Keratinocyte (primary cell): Measurements from ENCODE around the gene PRKCH. TPM values are rescaled to one million over a fixed set of nuclear protein-coding genes. Genes with fewer than 3 reads are reported as not detected.

Experiments used
- DNase-seq: peaks from one replicate; pipeline ENCODE4 v3.0.0-alpha.2; 2011; ENCODE audit warnings: low read depth, missing footprints, low spot score
- FAIRE-seq: peaks from 2 replicates; lab custom pipeline; 2011; peaks lifted over from hg19 to GRCh38; lab: Jason Lieb, UNC
- H2AFZ ChIP-seq: 2 replicates; pipeline ENCODE4 v1.6.0; 2012; ENCODE audit warnings: low read length, control low read depth, inconsistent platforms; ENCODE audit not compliant: control insufficient read depth
- H3K27ac ChIP-seq: 2 replicates; pipeline ENCODE4 v1.5.1; 2011; ENCODE audit warnings: low read length; ENCODE audit not compliant: control insufficient read depth, insufficient read depth
- H3K27me3 ChIP-seq: 3 replicates; pipeline ENCODE4 v1.6.0; 2011; ENCODE audit warnings: low read length; ENCODE audit not compliant: control insufficient read depth, insufficient read depth; ENCODE audit errors: extremely low read depth
- H3K36me3 ChIP-seq, 2 experiments: 2 replicates in 1 of 2; 3 replicates in 1 of 2; pipeline ENCODE4 v1.5.1; 2011; ENCODE audit warnings: low read length in 2 of 2, mild to moderate bottlenecking in 1 of 2; ENCODE audit not compliant: control insufficient read depth in 2 of 2, insufficient read depth in 2 of 2; ENCODE audit errors: extremely low read depth in 1 of 2
- H3K4me1 ChIP-seq: 3 replicates; pipeline ENCODE4 v1.5.1; 2011; ENCODE audit warnings: low read length; ENCODE audit not compliant: control insufficient read depth, insufficient read depth; ENCODE audit errors: extremely low read depth
- H3K4me2 ChIP-seq: 3 replicates; pipeline ENCODE4 v1.6.0; 2011; ENCODE audit warnings: low read depth, low read length; ENCODE audit not compliant: control insufficient read depth, insufficient read depth; ENCODE audit errors: extremely low read depth
- H3K4me3 ChIP-seq, 3 experiments: fragments of 200-600 bp in 1 of 3; sonication (generic) in 1 of 3; 2 replicates in 2 of 3; 3 replicates in 1 of 3; pipeline ENCODE4 v1.5.1; 2011 to 2016; ENCODE audit warnings: low read length in 3 of 3, mild to moderate bottlenecking in 3 of 3, control low read depth in 2 of 3, inconsistent platforms in 1 of 3, low read depth in 1 of 3, mixed read lengths in 1 of 3, mixed run types in 1 of 3, moderate library complexity in 1 of 3; ENCODE audit not compliant: control insufficient read depth in 2 of 3, insufficient read depth in 2 of 3; ENCODE audit errors: extremely low read depth in 1 of 3
- H3K79me2 ChIP-seq: 2 replicates; pipeline ENCODE4 v1.6.0; 2012; ENCODE audit warnings: low read length; ENCODE audit not compliant: control insufficient read depth, insufficient read depth
- H3K9ac ChIP-seq: 3 replicates; pipeline ENCODE4 v1.6.0; 2011; ENCODE audit warnings: low read length; ENCODE audit not compliant: control insufficient read depth, insufficient read depth; ENCODE audit errors: extremely low read depth
- H3K9me1 ChIP-seq: 3 replicates; pipeline ENCODE4 v1.6.0; 2011; ENCODE audit warnings: low read length; ENCODE audit not compliant: control insufficient read depth, insufficient read depth; ENCODE audit errors: extremely low read depth
- H3K9me3 ChIP-seq: 2 replicates; pipeline ENCODE4 v1.5.1; 2012; ENCODE audit warnings: low read depth, low read length; ENCODE audit not compliant: control insufficient read depth
- H4K20me1 ChIP-seq: 3 replicates; pipeline ENCODE4 v1.6.0; 2011; ENCODE audit warnings: low read length; ENCODE audit not compliant: control insufficient read depth, insufficient read depth; ENCODE audit errors: extremely low read depth
- CTCF ChIP-seq, 3 experiments: IDR thresholded peaks in 1 of 3; conservative IDR thresholded peaks in 1 of 3; optimal IDR thresholded peaks in 1 of 3; 2 replicates in 2 of 3; 3 replicates in 1 of 3; pipeline versions ENCODE3 to v1.5.1; 2011; ENCODE audit warnings: low read length in 3 of 3, mild to moderate bottlenecking in 3 of 3, moderate library complexity in 2 of 3, control low read depth in 1 of 3, inconsistent platforms in 1 of 3; ENCODE audit not compliant: insufficient read depth in 2 of 3; ENCODE audit errors: extremely low read depth in 1 of 3
- EZH2 ChIP-seq: IDR thresholded peaks from one replicate; pipeline ENCODE4 v1.6.1; 2012; ENCODE audit warnings: inconsistent platforms, mild to moderate bottlenecking, low read length, moderate library complexity
- dilution Hi-C: fragments of 300-500 bp; cut with MboI; formaldehyde crosslinking; loops from one replicate; pipeline ENCODE4 v1.7.0; 2020; ENCODE audit warnings: low sequenced_read_pairs; ENCODE audit not compliant: extremely low pct_ligation_motif_present
- polyA plus RNA-seq, 5 experiments: library from polyadenylated mRNA; depleted of rRNA in 3 of 5; stranded (reverse) in 3 of 5; stranded (forward) in 1 of 5; unstranded in 1 of 5; fragments of >200 nt; gene quantifications; 1 replicate in 1 of 5; 2 replicates in 3 of 5; 3 replicates in 1 of 5; pipeline versions ENCODE4 v1.2.1 to v1.2.3, GENCODE V29; 2011 to 2012; ENCODE audit warnings: missing spikeins in 2 of 5, low read depth in 1 of 5, low replicate concordance in 1 of 5

The PRKCH gene
- polyA plus RNA-seq, 1 donor (not counting 4 experiments of a cell fraction or from before 2014, with no cell fraction given) = 13.7 TPM

GRCh38 chr14:61341275-61342206, 20.2 kb downstream of the PRKCH start:
- Histone ChIP-seq H3K9ac (no peak overlapping the region), H3K4me1 (peaks cover 32% of the 10 kb centered on the region), H3K79me2 (peaks cover 20% of the 10 kb centered on the region), H3K9me1 (no peaks in the 10 kb centered on the region), H3K27me3 (no peaks in the 10 kb centered on the region), H3K4me2 (peak overlapping the region; percentile 20), H3K9me3 (no peaks in the 10 kb centered on the region), H3K4me3 (no peak overlapping the region), H2AFZ (no peak overlapping the region), H3K36me3 (peaks cover 0 to 3% of the 10 kb centered on the region in 2 experiments), H4K20me1 (no peaks in the 10 kb centered on the region), H3K27ac (no peak overlapping the region)
- DNase-seq (peak; percentile 26), FAIRE-seq (peak; percentile 73)
- TF ChIP-seq EZH2 (no peak), CTCF (optimal IDR thresholded peaks at IDR 0.05 in 1 of 3, IDR thresholded peaks at IDR 0.05 in 1 of 3, conservative IDR thresholded peaks at IDR 0.05 in 1 of 3; ENCODE audit: extremely low read depth in 1 of 3, insufficient read depth in 2 of 3, low read length in 3 of 3) (no peak)
- dilution Hi-C loops = no loop called here

GRCh38 chr14:61342486-61342885, 21.1 kb downstream of the PRKCH start:
- dilution Hi-C loops = no loop called here

More at GRCh38 chr14:61342486-61342885, 21.1 kb downstream of the PRKCH start:
- Histone ChIP-seq H3K79me2 (peaks cover 24% of the 10 kb centered on the region), H2AFZ (no peak overlapping the region), H3K9me1 (no peaks in the 10 kb centered on the region), H3K27ac (no peak overlapping the region), H3K36me3 (peaks cover 0 to 3% of the 10 kb centered on the region in 2 experiments), H3K9me3 (no peaks in the 10 kb centered on the region), H3K4me1 (peaks cover 40% of the 10 kb centered on the region), H3K4me3 (no peak overlapping the region), H3K27me3 (no peaks in the 10 kb centered on the region), H3K9ac (no peak overlapping the region), H4K20me1 (no peaks in the 10 kb centered on the region), H3K4me2 (no peak overlapping the region)
- TF ChIP-seq EZH2 (no peak), CTCF (optimal IDR thresholded peaks at IDR 0.05 in 1 of 3, IDR thresholded peaks at IDR 0.05 in 1 of 3, conservative IDR thresholded peaks at IDR 0.05 in 1 of 3; ENCODE audit: extremely low read depth in 1 of 3, insufficient read depth in 2 of 3, low read length in 3 of 3) (no peak)
- FAIRE-seq (no peak), DNase-seq (no peak)
